ENCODE results near the gene TRIM7. TPM values are rescaled to one million over a fixed set of nuclear protein-coding genes. Genes with fewer than 3 reads are reported as not detected.
A peak's percentile ranks its signal among the peaks of the same experiment; 100 is the strongest.

Gene TRIM7
- total RNA-seq, 4 donors from 2014 or later, result 44.8 to 80.6 (median 54.5) TPM

- intact Hi-C loops (cut with DNase I), result no loop called here
- Histone ChIP-seq H3K27me3 (no peaks in the 10 kb centered on the region), H3K4me1 (peaks cover 13 to 60% (median 32%) of the 10 kb centered on the region in 3 donors), H3K9me3 (no peaks in the 10 kb centered on the region), H3K4me3 (peak overlapping the region; percentile 53 to 87 (median 84)), H3K36me3 (no peaks in the 10 kb centered on the region), H3K27ac (peak overlapping the region; percentile 50 to 91 (median 90))
- TF ChIP-seq POLR2A (IDR thresholded peaks at IDR 0.05), result peak in 1 of 4 donors; percentile 9
- TF ChIP-seq CTCF (IDR thresholded peaks at IDR 0.05), result no peak
- DNase-seq, result no peak
- 1 to 2% methylated on average over 33 to 36 of the region's 36 CpGs for WGBS, 2 donors
These were observed 2.4 kb upstream of the TRIM7 start for GRCh38 chr5:181207214-181207959.

GRCh38 chr5:181205761-181206649 lies 1.0 kb upstream of the TRIM7 start:
- TF ChIP-seq CTCF (IDR thresholded peaks at IDR 0.05) (no peak), POLR2A (IDR thresholded peaks at IDR 0.05) (no peak)
- H3K36me3 ChIP-seq, result peaks cover 0 to 4% (median 1%) of the 10 kb centered on the region in 3 donors
- H3K27ac ChIP-seq, result peak overlapping the region; percentile 83 to 91 (median 90)
- no peaks in the 10 kb centered on the region for H3K9me3 ChIP-seq
- no peaks in the 10 kb centered on the region for H3K27me3 ChIP-seq
- H3K4me3 ChIP-seq, result peak overlapping the region; percentile 53 to 87 (median 84)
- no peak for DNase-seq
- 19 to 23% methylated on average over 37 of the region's 37 CpGs for WGBS, 2 donors
- intact Hi-C loops (cut with DNase I), result no loop called here
- H3K4me1 ChIP-seq, result peaks cover 13 to 67% (median 32%) of the 10 kb centered on the region in 3 donors

- 0% methylated on average over 2 to 13 of the region's 67 CpGs for WGBS, 2 donors
- peaks cover 13 to 67% (median 32%) of the 10 kb centered on the region in 3 donors for H3K4me1 ChIP-seq
- intact Hi-C loops (cut with DNase I), result no loop called here
- H3K4me3 ChIP-seq, result peak overlapping the region; percentile 53 to 87 (median 84)
- H3K9me3 ChIP-seq, result no peaks in the 10 kb centered on the region
- H3K27me3 ChIP-seq, result no peaks in the 10 kb centered on the region
- H3K36me3 ChIP-seq, result peaks cover 0 to 19% (median 4%) of the 10 kb centered on the region in 3 donors
- no peak for TF ChIP-seq POLR2A (IDR thresholded peaks at IDR 0.05)
- TF ChIP-seq CTCF (IDR thresholded peaks at IDR 0.05), result no peak
- no peak for DNase-seq
- H3K27ac ChIP-seq, result peak overlapping the region; percentile 83 to 91 (median 90)
These were observed 727 bp downstream of the TRIM7 start for GRCh38 chr5:181204113-181204825.

DNA sequence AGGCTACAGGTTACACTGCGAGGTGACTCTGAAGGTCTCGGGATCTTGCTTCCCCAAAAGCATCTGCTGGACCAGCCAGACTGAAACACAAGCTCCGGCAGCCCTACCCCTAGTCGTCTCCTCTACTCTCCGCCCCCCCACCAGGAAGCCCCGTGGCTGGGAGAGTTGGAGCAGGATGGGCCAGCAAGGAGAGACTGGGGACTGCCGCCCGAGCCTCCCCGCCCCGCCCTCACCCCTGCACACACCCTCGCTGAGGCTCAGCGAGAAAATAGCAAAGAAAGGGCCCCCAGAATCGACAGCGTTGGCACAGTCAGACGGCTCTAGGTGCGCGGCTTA lies 1.3 kb downstream of the TRIM7 start:
- Histone ChIP-seq H3K4me3 (peak overlapping the region; percentile 53 to 87 (median 84)), H3K9me3 (no peaks in the 10 kb centered on the region), H3K4me1 (peaks cover 13 to 67% (median 32%) of the 10 kb centered on the region in 3 donors), H3K27me3 (no peaks in the 10 kb centered on the region), H3K27ac (peak overlapping the region; percentile 83 to 91 (median 90)), H3K36me3 (peaks cover 0 to 24% (median 4%) of the 10 kb centered on the region in 3 donors)
- intact Hi-C loops (cut with DNase I), result no loop called here
- 0 to 31% methylated on average over 1 to 2 of the region's 17 CpGs for WGBS, 2 donors
- DNase-seq, result no peak
- TF ChIP-seq POLR2A (IDR thresholded peaks at IDR 0.05) (no peak), CTCF (IDR thresholded peaks at IDR 0.05) (no peak)

Measured in esophagus squamous epithelium (tissue), 5 donors.